Activated B cell treated with CpG ODN at 0.5 μM for 24 hours (primary cell): Measurements from ENCODE around the gene TBL1X. TPM values are rescaled to one million over a fixed set of nuclear protein-coding genes. Genes with fewer than 3 reads are reported as not detected.

Source experiments
- ATAC-seq: fragments of 200-7000 bp; cut with Tn5 transposase; one replicate; pipeline ENCODE4 v1.10.0; 2021; ENCODE audit warnings: low read depth, mild to moderate bottlenecking, moderate library complexity
- CTCF ChIA-PET: fragments of 350-600 bp; sonication (Branson Sonifier 250); formaldehyde crosslinking; loops from one replicate; lab custom pipeline; 2021; ENCODE audit warnings: antibody characterized with exemption; lab: Charles Lee
- POLR2A ChIA-PET: fragments of 350-600 bp; sonication (Branson Sonifier 250); formaldehyde crosslinking; loops from one replicate; lab custom pipeline; 2021; ENCODE audit warnings: antibody characterized with exemption; lab: Charles Lee
- DNase-seq: peaks from one replicate; pipeline ENCODE4 v3.0.0; 2022
- H3K27ac Mint-ChIP-seq: one replicate; pipeline ENCODE4 v1.8.0; 2020; ENCODE audit warnings: mixed read lengths
- H3K27me3 Mint-ChIP-seq: one replicate; pipeline ENCODE4 v1.8.0; 2021; ENCODE audit warnings: mixed read lengths
- H3K36me3 Mint-ChIP-seq: one replicate; pipeline ENCODE4 v1.8.0; 2021; ENCODE audit warnings: low read depth, mixed read lengths
- H3K4me1 Mint-ChIP-seq: one replicate; pipeline ENCODE4 v1.8.0; 2021; ENCODE audit warnings: mixed read lengths
- H3K4me3 Mint-ChIP-seq: one replicate; pipeline ENCODE4 v1.8.0; 2020; ENCODE audit warnings: mild to moderate bottlenecking, mixed read lengths
- H3K9me3 Mint-ChIP-seq: one replicate; pipeline ENCODE4 v1.8.0; 2020; ENCODE audit warnings: mixed read lengths
- CTCF ChIP-seq: fragments of 200-600 bp; IDR thresholded peaks from one replicate; pipeline ENCODE4 v1.8.0; 2022; ENCODE audit warnings: antibody characterized with exemption, mild to moderate bottlenecking
- intact Hi-C: fragments of 100-400 bp; cut with micrococcal nuclease; formaldehyde crosslinking; loops from one replicate; pipeline ENCODE4 v1.15.1; 2024
- total RNA-seq: library from RNA; stranded (reverse); gene quantifications from 2 replicates; pipeline ENCODE4 v1.2.3, GENCODE V29; 2022

Gene TBL1X
- total RNA-seq, 1 donor from 2014 or later, result 38.5 TPM

- intact Hi-C loops, result loop anchor here (10.0 kb wide), 1 partner anchor 505 kb away; no protein-coding TSS in a partner anchor
- no peak for TF ChIP-seq CTCF
- Mint-ChIP-seq H3K9me3 (no peaks in the 10 kb centered on the region), H3K27ac (no peak overlapping the region), H3K27me3 (no peaks in the 10 kb centered on the region), H3K4me3 (no peak overlapping the region), H3K4me1 (peaks cover 39% of the 10 kb centered on the region), H3K36me3 (peaks cover 16% of the 10 kb centered on the region)
- no peak for ATAC-seq
- no peak for DNase-seq
- POLR2A ChIA-PET, result interaction anchor here (0.6 kb wide), 1 partner anchor 206 kb away, joined by 6 read pairs; no protein-coding TSS in a partner anchor
- CTCF ChIA-PET, result no interaction called here
These were observed 205.4 kb downstream of the TBL1X start for GRCh38 chrX:9670136-9670814.

GRCh38 chrX:9671998-9672397, 207.1 kb downstream of the TBL1X start:
- no peak for DNase-seq

GRCh38 chrX:9676306-9676705, 211.4 kb downstream of the TBL1X start:
- TF ChIP-seq CTCF, result no peak
- Mint-ChIP-seq H3K9me3 (peaks cover 2% of the 10 kb centered on the region), H3K4me1 (peaks cover 59% of the 10 kb centered on the region), H3K36me3 (peaks cover 22% of the 10 kb centered on the region), H3K4me3 (no peak overlapping the region), H3K27ac (peak overlapping the region; percentile 89), H3K27me3 (no peaks in the 10 kb centered on the region)
- POLR2A ChIA-PET, result interaction anchor here (1.5 to 1.7 kb wide), 2 partner anchors 20 to 213 kb away, joined by 7 to 12 read pairs; no protein-coding TSS in a partner anchor
- ATAC-seq, result no peak
- no peak for DNase-seq
- intact Hi-C loops, result loop anchor here (2.0 to 10.0 kb wide), 6 partner anchors 20 to 512 kb away; no protein-coding TSS in a partner anchor
- CTCF ChIA-PET, result no interaction called here

More at GRCh38 chrX:9671998-9672397, 207.1 kb downstream of the TBL1X start:
- peaks cover 2% of the 10 kb centered on the region for H3K9me3 Mint-ChIP-seq
- H3K4me1 Mint-ChIP-seq, result peaks cover 44% of the 10 kb centered on the region
- peak overlapping the region; percentile 84 for H3K27ac Mint-ChIP-seq
- ChIA-PET POLR2A (no interaction called here), CTCF (no interaction called here)
- H3K27me3 Mint-ChIP-seq, result no peaks in the 10 kb centered on the region
- intact Hi-C loops, result loop anchor here (1.0 to 10.0 kb wide), 2 partner anchors 331 to 507 kb away; no protein-coding TSS in a partner anchor
- H3K4me3 Mint-ChIP-seq, result peak overlapping the region; percentile 64
- peaks cover 23% of the 10 kb centered on the region for H3K36me3 Mint-ChIP-seq
- peak; percentile 80 for ATAC-seq
- no peak for TF ChIP-seq CTCF

GRCh38 chrX:9676738-9677097, 211.9 kb downstream of the TBL1X start:
- Mint-ChIP-seq H3K4me1 (peaks cover 55% of the 10 kb centered on the region), H3K27me3 (no peaks in the 10 kb centered on the region), H3K36me3 (peaks cover 25% of the 10 kb centered on the region), H3K9me3 (peaks cover 2% of the 10 kb centered on the region), H3K4me3 (peak overlapping the region; percentile 58), H3K27ac (peak overlapping the region; percentile 89)
- ChIA-PET POLR2A (interaction anchor here (0.9 to 1.7 kb wide), 4 partner anchors 19 to 213 kb away, joined by 3 to 12 read pairs (median 5); no protein-coding TSS in a partner anchor), CTCF (no interaction called here)
- ATAC-seq, result no peak
- DNase-seq, result no peak
- TF ChIP-seq CTCF, result no peak
- intact Hi-C loops, result loop anchor here (1.0 to 10.0 kb wide), 9 partner anchors 20 to 523 kb away; no protein-coding TSS in a partner anchor

DNA sequence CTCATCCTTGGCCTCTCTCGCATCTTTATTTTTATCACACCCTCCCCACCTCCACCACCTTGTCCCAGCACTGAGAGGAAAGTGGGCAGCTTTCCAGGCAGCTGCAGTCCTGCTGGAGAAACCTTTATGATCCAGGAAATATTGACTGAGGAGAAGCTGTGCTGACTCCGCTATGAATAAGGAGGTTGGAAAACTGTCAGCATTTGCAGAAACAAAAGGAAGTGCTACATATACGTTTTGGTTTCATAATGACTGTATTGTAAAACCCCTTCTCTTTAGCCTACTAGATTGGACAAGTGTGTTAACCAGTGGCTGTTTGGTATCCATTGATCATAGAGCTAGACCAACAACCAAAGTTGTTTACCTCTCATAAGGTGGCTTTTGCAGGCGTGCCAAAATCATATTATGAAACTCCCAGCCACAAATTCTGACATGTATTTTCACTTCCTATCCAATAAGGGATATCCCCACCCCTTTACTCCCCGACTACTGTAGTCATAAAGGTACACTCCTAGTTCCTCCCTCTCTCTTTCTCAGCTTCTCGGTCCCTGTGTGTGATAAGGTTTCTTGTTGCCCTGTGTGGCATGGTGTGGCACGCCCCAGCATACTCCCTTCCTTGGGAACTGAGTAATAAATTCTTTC, 212.4 kb downstream of the TBL1X start:
- peak overlapping the region; percentile 58 for H3K4me3 Mint-ChIP-seq
- H3K9me3 Mint-ChIP-seq, result peaks cover 2% of the 10 kb centered on the region
- DNase-seq, result no peak
- ATAC-seq, result peak; percentile 89
- H3K4me1 Mint-ChIP-seq, result peaks cover 50% of the 10 kb centered on the region
- peak overlapping the region; percentile 89 for H3K27ac Mint-ChIP-seq
- POLR2A ChIA-PET, result interaction anchor here (0.9 to 1.7 kb wide), 5 partner anchors 20 to 336 kb away, joined by 3 to 12 read pairs (median 7); no protein-coding TSS in a partner anchor
- intact Hi-C loops, result loop anchor here (1.0 to 10.0 kb wide), 9 partner anchors 20 to 522 kb away; no protein-coding TSS in a partner anchor
- H3K36me3 Mint-ChIP-seq, result peaks cover 23% of the 10 kb centered on the region
- no peaks in the 10 kb centered on the region for H3K27me3 Mint-ChIP-seq
- TF ChIP-seq CTCF, result no peak
- CTCF ChIA-PET, result no interaction called here
